ENCODE results near the gene EFNA5.

DNA sequence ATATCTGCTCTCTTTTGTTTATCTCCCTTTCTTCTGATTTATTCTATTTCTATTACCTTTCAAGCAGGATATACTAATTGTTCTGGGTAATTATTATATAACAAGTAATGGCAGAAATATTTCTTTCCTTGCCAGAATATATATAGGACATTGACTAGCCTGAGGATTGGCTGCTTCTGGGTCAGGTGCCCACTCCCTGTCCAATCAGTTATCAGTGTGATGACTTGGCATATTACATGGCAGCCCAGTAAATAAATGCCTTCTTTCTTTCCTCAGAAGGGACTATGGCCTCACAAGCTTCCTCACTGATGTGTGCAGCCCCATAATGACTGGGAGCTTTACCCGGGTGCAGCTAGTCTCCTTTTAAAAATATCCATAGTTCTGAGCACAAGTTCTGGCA lies 301.1 kb downstream of the EFNA5 start:
- TF ChIP-seq, protein P1, sequence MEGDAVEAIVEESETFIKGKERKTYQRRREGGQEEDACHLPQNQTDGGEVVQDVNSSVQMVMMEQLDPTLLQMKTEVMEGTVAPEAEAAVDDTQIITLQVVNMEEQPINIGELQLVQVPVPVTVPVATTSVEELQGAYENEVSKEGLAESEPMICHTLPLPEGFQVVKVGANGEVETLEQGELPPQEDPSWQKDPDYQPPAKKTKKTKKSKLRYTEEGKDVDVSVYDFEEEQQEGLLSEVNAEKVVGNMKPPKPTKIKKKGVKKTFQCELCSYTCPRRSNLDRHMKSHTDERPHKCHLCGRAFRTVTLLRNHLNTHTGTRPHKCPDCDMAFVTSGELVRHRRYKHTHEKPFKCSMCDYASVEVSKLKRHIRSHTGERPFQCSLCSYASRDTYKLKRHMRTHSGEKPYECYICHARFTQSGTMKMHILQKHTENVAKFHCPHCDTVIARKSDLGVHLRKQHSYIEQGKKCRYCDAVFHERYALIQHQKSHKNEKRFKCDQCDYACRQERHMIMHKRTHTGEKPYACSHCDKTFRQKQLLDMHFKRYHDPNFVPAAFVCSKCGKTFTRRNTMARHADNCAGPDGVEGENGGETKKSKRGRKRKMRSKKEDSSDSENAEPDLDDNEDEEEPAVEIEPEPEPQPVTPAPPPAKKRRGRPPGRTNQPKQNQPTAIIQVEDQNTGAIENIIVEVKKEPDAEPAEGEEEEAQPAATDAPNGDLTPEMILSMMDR (IDR thresholded peaks at IDR 0.05; ENCODE audit: poor library complexity) = no peak
- no peak for TF ChIP-seq EZH2 (IDR thresholded peaks at IDR 0.05; ENCODE audit: borderline replicate concordance)
- no peak for TF ChIP-seq EZH2phosphoT487 (IDR thresholded peaks at IDR 0.05; ENCODE audit: low read depth, severe bottlenecking, unreplicated experiment)
